Mucosa of descending colon (tissue), 3 donors: ENCODE results near the gene G6PC3. TPM values are rescaled to one million over a fixed set of nuclear protein-coding genes. Genes with fewer than 3 reads are reported as not detected.
"Not testable (repeated sequence)": the region's sequence is repeated elsewhere in the genome, so short reads cannot be mapped to it uniquely, and the experiment has no call there.

Source experiments
- ATAC-seq: fragments of 200-7000 bp; cut with Tn5 transposase; one replicate; pipeline ENCODE4 v1.9.1; 2020; ENCODE audit warnings: mild to moderate bottlenecking, moderate library complexity
- DNase-seq, 3 donors: peaks; one replicate each; pipeline ENCODE4 v3.0.0-alpha.2; 2020
- H3K36me3 ChIP-seq: fragments of 200-600 bp; one replicate; pipeline ENCODE4 v1.8.0; 2021; ENCODE audit warnings: low read depth, mild to moderate bottlenecking
- H3K4me1 ChIP-seq: fragments of 200-600 bp; one replicate; pipeline ENCODE4 v1.8.0; 2021; ENCODE audit warnings: low read depth, mild to moderate bottlenecking
- H3K4me3 ChIP-seq: fragments of 200-600 bp; one replicate; pipeline ENCODE4 v1.8.0; 2021; ENCODE audit warnings: mild to moderate bottlenecking
- H3K9me3 ChIP-seq: fragments of 200-600 bp; one replicate; pipeline ENCODE4 v1.8.0; 2021; ENCODE audit warnings: mild to moderate bottlenecking
- CTCF ChIP-seq: fragments of 200-600 bp; IDR thresholded peaks from one replicate; pipeline ENCODE4 v1.8.0; 2022; ENCODE audit warnings: antibody characterized with exemption, mild to moderate bottlenecking
- intact Hi-C, 2 donors: fragments of 100-400 bp; cut with DNase I in 1 of 2; cut with micrococcal nuclease in 1 of 2; formaldehyde crosslinking; loops; one replicate each; pipeline versions ENCODE4 v1.11.0 to v1.11.1; 2022; cut with DNase I, micrococcal nuclease
- total RNA-seq, 3 donors: library from RNA; stranded (reverse); fragmentation: NEBNext Ultra II Directional in 2 of 3; extraction: Animal tissue kit (Norgen Biotek cat#: 25700) in 2 of 3; gene quantifications; one replicate each; pipeline versions ENCODE4 v1.2.1 to v1.2.4, GENCODE V29; 2021 to 2023
- donor health status: DM: no; HTN: no; CAD: no; lungs with moderate emphysema.
- donor health status: DM: no; HTN: no; CAD: no.
- donor health status: DM: no; HTN: yes; CAD: no.

Gene G6PC3
- total RNA-seq, 3 donors from 2014 or later = 29.5 to 48.1 (median 30.0) TPM

GRCh38 chr17:44038604-44039011 lies 31.9 kb upstream of the G6PC3 start:
- intact Hi-C loops = no loop called here
- no peak for ATAC-seq
- no peak for DNase-seq
- H3K36me3 ChIP-seq = no peaks in the 10 kb centered on the region
- no peak overlapping the region for H3K4me3 ChIP-seq
- H3K9me3 ChIP-seq = no peaks in the 10 kb centered on the region
- TF ChIP-seq CTCF = no peak
- no peaks in the 10 kb centered on the region for H3K4me1 ChIP-seq

- ATAC-seq (no peak), DNase-seq (no peak)
- no peak for TF ChIP-seq CTCF
- Histone ChIP-seq H3K4me3 (no peak overlapping the region), H3K4me1 (no peaks in the 10 kb centered on the region), H3K36me3 (no peaks in the 10 kb centered on the region), H3K9me3 (no peaks in the 10 kb centered on the region)
- intact Hi-C loops = no loop called here
These were observed 30.5 kb upstream of the G6PC3 start for GRCh38 chr17:44039829-44040635.

- H3K4me3 ChIP-seq = no peak overlapping the region
- no peak for TF ChIP-seq CTCF
- no peaks in the 10 kb centered on the region for H3K4me1 ChIP-seq
- H3K9me3 ChIP-seq = no peaks in the 10 kb centered on the region
- DNase-seq (no peak), ATAC-seq (no peak)
- intact Hi-C loops = no loop called here
- no peaks in the 10 kb centered on the region for H3K36me3 ChIP-seq
These were observed 27.3 kb upstream of the G6PC3 start for GRCh38 chr17:44043272-44043696.

GRCh38 chr17:44044071-44044470 lies 26.5 kb upstream of the G6PC3 start:
- Histone ChIP-seq H3K9me3 (no peaks in the 10 kb centered on the region), H3K36me3 (no peaks in the 10 kb centered on the region), H3K4me3 (no peak overlapping the region), H3K4me1 (no peaks in the 10 kb centered on the region)
- TF ChIP-seq CTCF = no peak
- ATAC-seq = no peak
- intact Hi-C loops = no loop called here
- DNase-seq = no peak

GRCh38 chr17:44045486-44045885 lies 25.0 kb upstream of the G6PC3 start:
- Histone ChIP-seq H3K4me1 (no peaks in the 10 kb centered on the region), H3K9me3 (no peaks in the 10 kb centered on the region), H3K4me3 (no peak overlapping the region), H3K36me3 (no peaks in the 10 kb centered on the region)
- DNase-seq (no peak), ATAC-seq (no peak)
- TF ChIP-seq CTCF = no peak
- intact Hi-C loops = no loop called here

- DNase-seq, H3K36me3 ChIP-seq, H3K4me1 ChIP-seq, H3K9me3 ChIP-seq, H3K4me3 ChIP-seq, ATAC-seq, intact Hi-C loops: not testable (repeated sequence)
These were observed 23.6 kb upstream of the G6PC3 start for GRCh38 chr17:44046893-44047292.
